HG03108 (cell line): Measurements from ENCODE around the gene CARMIL1.

ENCODE experiments used
- ATAC-seq: cut with Tn5 transposase; IDR thresholded peaks from one replicate; pipeline ENCODE4 v1.9.1; 2021; ENCODE audit warnings: moderate library complexity; ENCODE audit not compliant: unreplicated experiment

CARMIL1 gene

GRCh38 chr6:25332165-25332564 is 53.0 kb downstream of the CARMIL1 start:
- ATAC-seq = no peak

DNA sequence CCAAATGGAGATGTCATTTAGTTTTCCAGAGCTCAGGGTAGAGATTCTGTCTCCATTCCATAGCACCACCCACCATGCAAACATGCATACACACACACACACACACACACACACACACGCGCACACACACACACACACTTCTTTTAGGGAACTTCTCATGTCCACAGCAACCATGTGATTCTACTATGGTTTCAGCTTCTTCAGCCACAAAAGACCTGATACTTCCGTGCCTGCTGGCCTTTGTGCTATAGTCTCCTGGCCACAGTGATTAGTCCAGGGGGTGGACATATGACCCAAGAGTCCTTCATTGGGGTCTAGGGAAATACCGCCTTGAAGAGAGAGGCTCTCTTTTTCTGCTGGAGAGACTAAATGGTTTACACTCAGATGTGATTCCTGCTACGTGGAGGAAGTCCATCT is 53.5 kb downstream of the CARMIL1 start:
- peak; percentile 53 for ATAC-seq

DNA sequence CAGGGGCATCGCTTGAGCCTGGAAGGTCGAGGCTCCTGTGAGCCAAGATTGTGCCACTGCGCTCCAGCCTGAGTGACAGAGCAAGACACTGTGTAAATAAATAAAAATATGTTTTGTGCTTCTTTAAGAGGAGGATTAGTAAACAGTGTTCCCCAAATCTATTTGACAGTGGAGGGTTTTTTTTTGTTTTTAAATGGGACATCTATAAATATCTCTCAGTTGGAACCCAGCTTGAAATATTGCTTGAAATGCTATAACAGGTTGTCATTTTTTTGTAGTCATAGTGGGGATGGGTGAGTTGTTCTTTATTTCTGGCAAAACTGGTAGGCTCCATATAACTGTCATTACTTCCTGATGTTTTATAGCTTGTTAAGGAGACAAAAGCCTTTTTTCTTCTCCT is 54.3 kb downstream of the CARMIL1 start:
- no peak for ATAC-seq

- peak; percentile 59 for ATAC-seq
These were observed 55.6 kb downstream of the CARMIL1 start for GRCh38 chr6:25334793-25335192.

GRCh38 chr6:25336996-25337395 is 57.8 kb downstream of the CARMIL1 start:
- no peak for ATAC-seq

DNA sequence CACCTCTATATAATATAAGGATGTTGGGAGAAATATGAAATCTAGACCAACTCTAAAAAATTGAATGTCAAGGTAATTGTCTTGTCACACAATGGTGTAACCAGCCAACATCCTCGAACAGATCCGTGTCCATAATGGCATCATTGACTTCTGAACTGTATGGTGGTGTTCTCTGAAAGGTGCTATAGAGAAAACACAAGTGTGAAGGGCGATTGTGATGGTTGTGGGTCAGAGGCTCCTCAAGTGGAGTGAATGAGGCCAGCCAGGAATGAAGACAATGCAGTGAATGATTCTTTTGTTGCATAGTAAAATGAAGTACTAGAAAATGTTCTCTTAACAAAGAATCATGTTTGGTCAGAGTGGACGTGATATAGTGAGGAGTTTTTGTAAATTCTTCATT is 58.3 kb downstream of the CARMIL1 start:
- ATAC-seq = no peak

DNA sequence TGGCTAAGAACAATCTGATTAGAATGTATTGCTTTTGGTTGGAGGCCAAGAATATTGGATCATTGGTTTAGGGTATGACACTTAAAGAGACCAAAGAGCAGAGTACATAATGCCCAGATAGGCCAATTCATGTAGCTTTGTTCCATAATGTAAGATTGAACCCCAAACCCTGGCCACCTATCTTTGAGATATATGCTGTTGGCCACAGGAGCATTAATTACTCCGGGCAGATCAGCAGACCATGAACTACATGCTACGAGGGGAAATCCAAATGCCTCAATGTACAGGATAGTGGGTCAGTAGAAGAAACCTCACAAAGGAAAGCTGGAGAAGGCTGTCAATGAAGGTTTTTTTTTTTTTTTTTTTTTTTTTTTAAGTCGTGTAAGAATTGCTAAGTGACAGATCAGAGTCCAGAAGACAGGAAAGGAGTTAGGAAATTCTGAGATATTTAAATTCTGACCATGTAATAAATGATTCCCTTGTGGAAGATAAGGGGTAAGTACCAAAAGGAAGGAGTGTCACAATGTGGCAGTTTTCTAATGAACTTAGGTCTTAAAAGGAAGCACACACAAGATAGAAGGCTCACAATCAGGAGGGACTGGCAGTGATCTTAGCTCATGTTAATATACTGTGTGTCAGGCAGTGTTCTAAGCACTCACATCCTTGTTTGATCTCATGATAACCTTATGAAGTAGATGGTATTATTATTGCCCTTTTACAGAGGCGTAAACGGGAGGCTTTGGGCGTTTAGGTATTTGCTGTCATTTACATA is 61.4 kb downstream of the CARMIL1 start:
- ATAC-seq = no peak

DNA sequence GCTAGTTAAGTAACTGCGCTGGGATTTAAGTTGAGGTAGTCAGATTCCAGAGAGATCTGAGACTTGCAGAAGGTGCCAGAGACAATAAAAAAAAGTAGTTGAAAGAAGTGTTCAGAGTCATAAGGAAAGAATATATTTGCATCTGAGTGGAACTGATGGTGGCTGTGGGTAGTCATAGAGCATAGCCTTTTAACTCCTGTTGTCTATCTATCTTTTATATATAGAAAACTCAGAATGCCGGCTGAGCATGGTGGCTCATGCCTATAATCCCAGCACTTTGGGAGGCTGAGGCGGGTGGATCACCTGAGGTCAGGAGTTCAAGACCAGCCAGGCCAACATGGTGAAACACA is 62.0 kb downstream of the CARMIL1 start:
- ATAC-seq = no peak

DNA sequence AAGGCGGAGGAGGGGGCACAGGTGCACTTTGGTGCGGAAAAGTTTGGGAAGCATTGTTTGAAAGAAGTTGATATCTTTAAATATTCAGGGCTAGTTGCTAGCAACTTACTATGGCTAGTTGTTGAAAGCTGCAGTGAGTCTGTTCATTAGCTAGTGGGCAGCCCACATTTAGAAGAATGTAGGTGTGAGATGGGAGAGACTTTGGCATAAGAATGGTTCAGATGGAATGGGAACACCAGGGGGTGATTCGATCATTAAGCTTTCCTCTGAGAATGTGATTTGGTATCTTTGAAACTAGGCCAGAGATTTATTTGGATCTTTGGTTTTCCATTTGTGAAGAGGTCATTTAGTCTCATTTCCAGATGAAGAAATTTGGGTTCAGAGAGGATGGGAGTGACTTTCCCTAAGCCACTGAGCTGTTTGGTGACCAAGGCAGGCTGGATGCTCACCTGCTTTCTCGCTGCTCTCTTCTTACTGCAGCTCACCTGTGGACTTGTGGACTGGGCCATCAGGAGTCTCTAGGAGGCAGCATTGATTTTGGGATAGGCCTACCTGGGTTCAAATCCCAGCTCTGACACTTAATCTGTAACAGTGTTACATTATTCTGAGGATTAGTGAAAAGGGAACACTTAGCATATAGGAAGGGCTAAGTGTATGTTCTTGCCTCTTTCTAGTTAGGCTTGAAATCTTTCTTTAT is 62.9 kb downstream of the CARMIL1 start:
- no peak for ATAC-seq

DNA sequence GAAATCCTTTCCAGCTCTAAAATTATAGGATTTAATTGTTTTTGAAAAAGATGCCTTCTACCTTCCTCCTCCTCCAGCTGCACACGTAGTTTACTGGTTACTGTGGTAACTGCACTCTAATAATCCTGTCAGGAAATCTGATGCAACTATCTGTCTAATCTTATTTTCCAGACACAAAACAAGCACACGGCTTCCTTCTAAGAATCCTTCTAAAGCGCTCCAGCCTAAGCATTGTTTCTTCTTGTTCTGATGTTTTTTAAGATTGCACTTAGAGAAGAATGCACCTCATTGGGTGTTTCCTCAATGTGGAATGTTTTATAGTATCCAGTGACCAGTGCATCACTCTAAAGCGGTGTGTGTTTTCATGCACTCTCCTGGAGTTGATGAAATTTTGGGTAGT is 63.6 kb downstream of the CARMIL1 start:
- ATAC-seq = no peak

DNA sequence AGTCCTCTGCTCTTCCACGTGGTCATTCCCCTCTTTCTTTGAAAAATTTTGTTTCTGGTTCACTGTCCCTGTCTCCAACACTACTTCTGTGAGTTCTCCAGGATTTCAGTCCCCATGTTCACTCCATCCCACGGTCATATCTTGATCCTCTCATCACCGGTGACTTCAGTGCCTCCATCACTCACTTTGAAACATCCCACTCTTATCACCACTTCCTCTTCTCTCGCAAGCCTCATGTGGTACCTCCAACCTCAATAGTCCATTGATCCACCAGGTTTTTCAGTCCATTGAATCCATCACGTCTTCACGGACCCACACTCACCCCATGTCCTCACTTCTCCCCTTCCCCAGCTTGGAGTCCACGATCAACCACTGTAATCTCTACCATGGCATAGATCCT is 64.8 kb downstream of the CARMIL1 start:
- no peak for ATAC-seq

DNA sequence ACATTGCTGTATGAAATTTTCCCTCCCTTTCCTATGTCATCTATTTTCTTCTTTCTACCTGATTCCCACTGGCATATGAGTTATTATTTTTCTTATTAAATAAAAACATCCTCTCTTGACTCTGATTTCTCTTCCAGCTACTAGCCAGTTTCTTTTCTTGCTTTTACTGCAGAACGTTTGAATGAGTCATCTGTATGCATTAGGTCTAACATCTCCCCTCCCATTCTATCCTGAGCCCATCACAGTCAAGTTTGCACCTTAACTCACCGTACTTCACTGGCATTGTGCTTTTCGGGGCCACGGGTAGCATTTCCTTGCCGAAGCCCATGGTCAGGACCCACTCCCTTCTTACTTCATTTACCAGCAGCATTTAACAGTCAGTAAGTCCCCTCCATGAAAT is 65.7 kb downstream of the CARMIL1 start:
- ATAC-seq = no peak

- ATAC-seq = no peak
These were observed 66.9 kb downstream of the CARMIL1 start for GRCh38 chr6:25346064-25346463.

GRCh38 chr6:25350573-25350972 is 71.4 kb downstream of the CARMIL1 start:
- no peak for ATAC-seq

GRCh38 chr6:25351485-25351884 is 72.3 kb downstream of the CARMIL1 start:
- ATAC-seq = no peak

- ATAC-seq = no peak
These were observed 73.1 kb downstream of the CARMIL1 start for GRCh38 chr6:25352285-25352684.

DNA sequence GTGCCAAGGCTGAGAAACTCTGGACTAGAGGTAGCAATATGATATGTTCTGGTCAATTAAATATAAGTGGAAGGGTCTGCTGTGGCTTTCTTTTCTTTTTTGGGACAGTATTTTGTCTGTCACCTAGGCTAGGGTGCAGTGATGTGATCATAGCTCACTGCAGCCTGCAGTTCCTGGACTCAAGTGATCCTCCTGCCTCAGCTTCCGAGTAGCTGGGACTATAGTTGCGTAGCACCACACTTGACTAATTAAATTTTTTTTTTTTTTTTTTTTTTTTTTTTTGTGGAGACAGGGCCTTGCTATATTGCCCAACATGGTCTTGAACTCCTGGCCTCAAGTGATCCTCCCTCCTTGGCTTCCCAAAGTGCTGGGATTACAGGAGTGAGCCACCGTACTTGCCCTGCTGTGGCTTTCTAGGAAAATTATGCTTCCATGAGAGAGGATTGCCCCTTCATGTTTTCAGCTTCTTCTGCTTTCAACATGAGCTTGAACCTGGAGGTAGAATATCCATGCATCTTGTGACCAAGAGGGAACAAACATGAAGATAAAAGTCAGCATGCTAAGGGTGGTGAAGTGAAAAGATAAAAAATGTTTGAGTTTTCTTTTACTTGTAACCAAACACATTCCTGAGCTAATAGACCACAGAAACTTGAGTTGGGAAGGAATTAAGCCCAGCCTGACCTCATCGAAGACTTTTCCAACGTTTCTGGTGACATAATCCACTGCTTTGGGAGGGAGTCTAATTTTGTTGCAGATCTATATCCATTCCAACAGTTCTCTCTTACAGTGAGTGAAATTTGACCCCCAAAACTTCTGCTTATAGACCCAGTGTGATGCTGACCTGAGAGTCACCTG is 75.1 kb downstream of the CARMIL1 start:
- no peak for ATAC-seq

DNA sequence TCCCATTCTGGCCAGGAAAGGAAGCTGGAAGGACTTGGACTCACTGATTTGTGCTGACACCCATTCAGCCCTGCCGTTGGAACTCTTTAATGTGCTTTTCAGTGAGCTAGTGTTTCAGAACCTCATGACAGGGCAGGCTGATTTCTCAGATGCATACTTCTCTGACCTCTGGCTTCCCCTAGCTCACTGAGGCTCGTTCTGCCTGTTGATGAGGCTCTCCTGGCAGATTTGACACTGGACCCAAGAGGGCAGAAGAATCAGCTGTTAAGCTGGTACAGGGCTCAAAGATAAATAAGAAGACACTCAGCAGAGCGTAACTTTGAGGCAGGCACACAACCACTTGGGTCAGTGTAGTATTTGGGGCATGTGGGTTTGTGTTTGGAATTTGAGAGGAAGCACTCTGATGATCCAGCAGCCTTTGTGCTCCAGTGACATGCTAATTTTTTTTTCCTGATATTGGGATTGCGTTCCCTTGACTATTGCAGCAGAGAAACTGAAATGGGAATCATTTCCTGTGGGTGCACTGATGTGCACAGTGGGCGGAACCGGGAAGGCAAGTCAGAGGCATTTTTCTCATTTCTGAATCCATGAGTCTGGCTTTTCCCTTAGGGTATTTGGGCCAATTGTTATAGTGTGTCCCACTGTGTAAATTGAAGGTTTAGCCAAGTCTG is 80.2 kb downstream of the CARMIL1 start:
- ATAC-seq = no peak

DNA sequence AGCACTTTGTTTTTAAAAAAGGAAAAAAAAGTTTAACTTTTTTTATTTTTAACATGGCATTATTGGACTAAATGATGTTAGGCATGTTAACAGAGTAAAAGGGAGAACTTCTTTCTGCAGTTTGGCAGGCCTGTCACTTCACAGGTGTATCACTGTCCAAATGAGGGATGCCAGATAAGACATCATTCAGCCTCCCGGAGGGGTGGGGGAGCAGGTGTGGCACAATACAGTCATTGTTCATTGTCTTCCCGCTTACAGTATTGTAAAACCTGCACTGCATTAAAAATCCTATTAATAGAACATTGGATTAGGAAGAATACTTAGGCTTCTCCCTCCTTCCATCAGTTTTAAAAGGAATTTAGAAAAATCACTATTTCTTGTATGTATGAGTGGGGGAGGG is 80.7 kb downstream of the CARMIL1 start:
- ATAC-seq = no peak

- ATAC-seq = no peak
These were observed 81.4 kb downstream of the CARMIL1 start for GRCh38 chr6:25360621-25361020.

GRCh38 chr6:25363427-25363826 is 84.3 kb downstream of the CARMIL1 start:
- ATAC-seq = no peak
